Natural killer cell treated with Interleukin-12 subunit alpha and Interleukin-12 subunit beta and Interleukin-15 and Interleukin-18, amount 100 ng/mL, for 72 hours (primary cell): Measurements from ENCODE around the gene ADGRG3. TPM values are rescaled to one million over a fixed set of nuclear protein-coding genes. Genes with fewer than 3 reads are reported as not detected.

Source experiments
- ATAC-seq, 2 donors: fragments of 150-1000 bp; cut with Tn5 transposase in 1 of 2; sonication (Bioruptor Pico), chemical (Tn5 transposase) in 1 of 2; 2 replicates each; pipeline ENCODE4 v1.10.0; 2021
- DNase-seq: peaks from one replicate; pipeline ENCODE4 v3.0.0; 2022; ENCODE audit warnings: low spot score
- H3K27ac Mint-ChIP-seq, 2 donors: 1 replicate in 1 of 2; 2 replicates in 1 of 2; pipeline ENCODE4 v1.8.0; 2022; ENCODE audit warnings: mixed read lengths in 2 of 2, mild to moderate bottlenecking in 1 of 2, moderate library complexity in 1 of 2
- H3K27me3 Mint-ChIP-seq, 2 donors: 1 replicate in 1 of 2; 2 replicates in 1 of 2; pipeline ENCODE4 v1.8.0; 2022; ENCODE audit warnings: mixed read lengths in 2 of 2
- H3K36me3 Mint-ChIP-seq: one replicate; pipeline ENCODE4 v1.8.0; 2022; ENCODE audit warnings: mixed read lengths
- H3K4me1 Mint-ChIP-seq, 2 donors: 1 replicate in 1 of 2; 2 replicates in 1 of 2; pipeline ENCODE4 v1.8.0; 2022; ENCODE audit warnings: low read depth in 2 of 2, mixed read lengths in 2 of 2, mild to moderate bottlenecking in 1 of 2
- H3K4me3 Mint-ChIP-seq: one replicate; pipeline ENCODE4 v1.8.0; 2022; ENCODE audit warnings: mixed read lengths
- H3K9me3 Mint-ChIP-seq: 2 replicates; pipeline ENCODE4 v1.8.0; 2022; ENCODE audit warnings: mixed read lengths
- total RNA-seq, 2 donors: library from RNA; stranded (reverse); gene quantifications; one replicate each; pipeline ENCODE4 v1.2.3, GENCODE V29; 2022

The ADGRG3 gene
- total RNA-seq, 2 donors from 2014 or later = 25.4 to 28.9 TPM

DNA sequence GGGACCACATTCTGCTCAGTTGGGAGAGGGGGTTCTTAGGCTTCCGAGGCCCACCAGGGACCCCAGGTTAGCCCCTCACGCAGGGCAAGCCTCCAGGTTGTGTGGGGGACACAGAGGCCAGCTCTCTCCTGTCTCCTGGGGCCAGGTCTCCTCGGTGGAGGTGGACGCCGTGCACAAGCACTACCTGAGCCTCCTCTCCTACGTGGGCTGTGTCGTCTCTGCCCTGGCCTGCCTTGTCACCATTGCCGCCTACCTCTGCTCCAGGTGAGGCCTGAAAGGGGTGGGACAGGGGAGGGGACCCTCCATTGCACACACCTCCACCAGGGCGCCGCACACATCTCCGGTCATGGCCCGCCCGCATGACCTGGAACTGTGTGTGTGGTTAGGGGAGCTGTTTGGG is 10.9 kb upstream of the ADGRG3 start:
- Mint-ChIP-seq H3K9me3 (no peaks in the 10 kb centered on the region), H3K27me3 (no peaks in the 10 kb centered on the region), H3K4me1 (peaks cover 35 to 50% of the 10 kb centered on the region in 2 donors), H3K4me3 (no peak overlapping the region), H3K36me3 (no peaks in the 10 kb centered on the region), H3K27ac (peak overlapping the region; percentile 74 to 90)
- ATAC-seq (no peak), DNase-seq (no peak)

- Mint-ChIP-seq H3K27ac (peak overlapping the region; percentile 85 to 86), H3K9me3 (no peaks in the 10 kb centered on the region), H3K27me3 (no peaks in the 10 kb centered on the region), H3K4me3 (no peak overlapping the region), H3K36me3 (no peaks in the 10 kb centered on the region), H3K4me1 (peaks cover 33 to 51% of the 10 kb centered on the region in 2 donors)
- ATAC-seq (no peak), DNase-seq (no peak)
These were observed 9.8 kb upstream of the ADGRG3 start for GRCh38 chr16:57658130-57658877.

GRCh38 chr16:57658878-57659674 is 9.0 kb upstream of the ADGRG3 start:
- H3K36me3 Mint-ChIP-seq = no peaks in the 10 kb centered on the region
- ATAC-seq = no peak
- DNase-seq = no peak
- H3K27ac Mint-ChIP-seq = peak overlapping the region; percentile 76 to 86
- H3K4me1 Mint-ChIP-seq = peaks cover 27 to 43% of the 10 kb centered on the region in 2 donors
- no peaks in the 10 kb centered on the region for H3K27me3 Mint-ChIP-seq
- H3K9me3 Mint-ChIP-seq = no peaks in the 10 kb centered on the region
- no peak overlapping the region for H3K4me3 Mint-ChIP-seq

GRCh38 chr16:57660715-57661463 is 7.2 kb upstream of the ADGRG3 start:
- Mint-ChIP-seq H3K36me3 (no peaks in the 10 kb centered on the region), H3K4me1 (peaks cover 37 to 46% of the 10 kb centered on the region in 2 donors), H3K27ac (peak overlapping the region in 1 of 2 donors; percentile 58), H3K4me3 (no peak overlapping the region), H3K9me3 (no peaks in the 10 kb centered on the region), H3K27me3 (no peaks in the 10 kb centered on the region)
- ATAC-seq (no peak), DNase-seq (no peak)

DNA sequence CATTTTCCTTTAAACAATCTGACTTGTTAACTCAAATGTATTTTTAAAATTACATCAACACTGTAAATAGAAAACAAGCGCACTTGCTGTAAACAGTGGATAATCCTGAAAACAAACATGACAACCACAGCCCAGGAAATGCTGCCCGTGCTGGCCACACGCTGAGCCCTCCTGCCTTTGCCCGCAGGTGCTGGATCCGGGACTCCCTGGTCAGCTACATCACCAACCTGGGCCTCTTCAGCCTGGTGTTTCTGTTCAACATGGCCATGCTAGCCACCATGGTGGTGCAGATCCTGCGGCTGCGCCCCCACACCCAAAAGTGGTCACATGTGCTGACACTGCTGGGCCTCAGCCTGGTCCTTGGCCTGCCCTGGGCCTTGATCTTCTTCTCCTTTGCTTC is 6.6 kb upstream of the ADGRG3 start:
- DNase-seq (no peak), ATAC-seq (no peak)
- Mint-ChIP-seq H3K4me1 (peaks cover 31 to 39% of the 10 kb centered on the region in 2 donors), H3K36me3 (no peaks in the 10 kb centered on the region), H3K4me3 (no peak overlapping the region), H3K27ac (peak overlapping the region; percentile 58 to 83), H3K27me3 (no peaks in the 10 kb centered on the region), H3K9me3 (no peaks in the 10 kb centered on the region)

- H3K27me3 Mint-ChIP-seq = no peaks in the 10 kb centered on the region
- H3K9me3 Mint-ChIP-seq = no peaks in the 10 kb centered on the region
- H3K4me3 Mint-ChIP-seq = no peak overlapping the region
- H3K27ac Mint-ChIP-seq = peak overlapping the region; percentile 58 to 83
- no peak for DNase-seq
- no peak for ATAC-seq
- H3K4me1 Mint-ChIP-seq = peaks cover 28 to 36% of the 10 kb centered on the region in 2 donors
- H3K36me3 Mint-ChIP-seq = no peaks in the 10 kb centered on the region
These were observed 5.9 kb upstream of the ADGRG3 start for GRCh38 chr16:57661936-57662906.

GRCh38 chr16:57663436-57663835 is 4.7 kb upstream of the ADGRG3 start:
- Mint-ChIP-seq H3K27ac (peak overlapping the region; percentile 64 to 83), H3K36me3 (no peaks in the 10 kb centered on the region), H3K9me3 (no peaks in the 10 kb centered on the region), H3K4me3 (no peak overlapping the region), H3K27me3 (no peaks in the 10 kb centered on the region), H3K4me1 (peaks cover 20 to 34% of the 10 kb centered on the region in 2 donors)
- ATAC-seq (no peak), DNase-seq (no peak)

GRCh38 chr16:57663917-57664661 is 4.0 kb upstream of the ADGRG3 start:
- peaks cover 25 to 39% of the 10 kb centered on the region in 2 donors for H3K4me1 Mint-ChIP-seq
- H3K27ac Mint-ChIP-seq = peak overlapping the region; percentile 64 to 94
- H3K9me3 Mint-ChIP-seq = no peaks in the 10 kb centered on the region
- ATAC-seq = no peak
- H3K27me3 Mint-ChIP-seq = no peaks in the 10 kb centered on the region
- H3K4me3 Mint-ChIP-seq = no peak overlapping the region
- DNase-seq = no peak
- no peaks in the 10 kb centered on the region for H3K36me3 Mint-ChIP-seq

GRCh38 chr16:57664662-57665025 is 3.5 kb upstream of the ADGRG3 start:
- no peaks in the 10 kb centered on the region for H3K36me3 Mint-ChIP-seq
- peak overlapping the region; percentile 64 to 94 for H3K27ac Mint-ChIP-seq
- no peaks in the 10 kb centered on the region for H3K27me3 Mint-ChIP-seq
- DNase-seq (no peak), ATAC-seq (no peak)
- peaks cover 29 to 44% of the 10 kb centered on the region in 2 donors for H3K4me1 Mint-ChIP-seq
- no peak overlapping the region for H3K4me3 Mint-ChIP-seq
- no peaks in the 10 kb centered on the region for H3K9me3 Mint-ChIP-seq

DNA sequence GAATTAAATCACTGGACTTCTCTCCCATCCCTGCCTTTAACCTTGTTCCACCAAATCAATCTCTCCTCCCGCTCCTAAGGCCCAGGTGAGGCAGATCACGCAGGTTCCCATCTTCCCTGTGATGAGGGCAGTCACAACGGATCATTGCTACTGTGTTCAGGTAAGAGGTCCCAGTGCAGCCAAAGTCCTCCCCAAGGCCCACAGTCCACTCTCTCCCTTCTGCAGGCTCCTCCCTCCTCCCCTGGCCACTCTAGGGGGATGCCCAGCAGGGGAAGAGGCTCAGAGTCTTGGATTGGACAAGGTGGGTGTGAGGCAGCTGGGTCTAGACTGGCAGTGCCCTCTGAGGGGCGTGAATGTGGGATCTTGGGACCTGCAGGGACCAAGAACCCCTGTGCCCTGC is 2.6 kb upstream of the ADGRG3 start:
- no peaks in the 10 kb centered on the region for H3K9me3 Mint-ChIP-seq

DNA sequence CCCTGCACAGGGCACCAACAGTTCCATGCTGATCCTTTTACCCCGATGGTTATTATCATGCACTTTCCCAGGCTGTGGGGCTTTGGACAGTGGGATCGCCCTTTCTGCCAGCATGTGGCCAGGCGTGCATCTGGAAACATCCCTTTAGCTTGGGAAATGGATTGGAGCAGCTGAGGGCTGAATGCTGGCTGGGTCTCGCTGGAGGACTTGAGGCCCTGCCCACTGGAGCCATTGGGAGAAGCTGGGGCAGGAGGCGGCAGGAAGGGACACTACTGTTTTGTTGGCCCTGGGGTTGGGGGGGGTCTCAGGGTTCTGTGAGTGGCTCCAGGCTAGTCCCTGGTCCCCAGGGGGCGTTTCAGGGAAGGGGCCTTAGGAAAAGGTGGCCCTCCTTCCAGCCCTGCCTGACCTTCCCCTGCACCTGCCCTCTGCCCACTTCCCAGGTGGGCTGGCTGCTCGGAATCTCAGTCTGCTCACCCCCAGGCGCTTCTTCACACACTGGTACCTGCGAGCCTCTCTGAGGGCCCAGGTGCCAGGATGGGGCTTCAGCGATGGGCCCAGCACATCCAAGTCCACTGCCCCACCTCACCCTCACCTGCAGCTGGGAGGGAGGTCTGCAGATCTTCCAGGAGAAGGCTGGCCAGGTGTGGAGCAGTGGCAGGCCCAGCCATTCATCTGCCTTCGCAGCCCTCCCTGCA is 1.6 kb upstream of the ADGRG3 start:
- Mint-ChIP-seq H3K4me1 (peaks cover 33 to 50% of the 10 kb centered on the region in 2 donors), H3K36me3 (no peaks in the 10 kb centered on the region), H3K9me3 (no peaks in the 10 kb centered on the region), H3K27ac (no peak overlapping the region), H3K4me3 (no peak overlapping the region), H3K27me3 (no peaks in the 10 kb centered on the region)
- ATAC-seq = no peak
- DNase-seq = no peak

More for the DNA sequence above, 2.6 kb upstream of the ADGRG3 start:
- Mint-ChIP-seq H3K27ac (peak overlapping the region in 1 of 2 donors; percentile 94), H3K27me3 (no peaks in the 10 kb centered on the region), H3K4me1 (peaks cover 30 to 46% of the 10 kb centered on the region in 2 donors), H3K4me3 (no peak overlapping the region), H3K36me3 (no peaks in the 10 kb centered on the region)
- no peak for DNase-seq
- ATAC-seq = no peak

- Mint-ChIP-seq H3K27ac (peak overlapping the region; percentile 71 to 84), H3K36me3 (no peaks in the 10 kb centered on the region), H3K27me3 (no peaks in the 10 kb centered on the region), H3K4me3 (peak overlapping the region; percentile 55), H3K4me1 (peaks cover 33 to 46% of the 10 kb centered on the region in 2 donors), H3K9me3 (no peaks in the 10 kb centered on the region)
- ATAC-seq (peak in 1 of 2 donors; percentile 0), DNase-seq (no peak)
These were observed 1.0 kb upstream of the ADGRG3 start for GRCh38 chr16:57667048-57667525.
